GM12878 (cell line): Measurements from ENCODE around the gene ZSCAN5C.

Experiments used
- BHLHE40 ChIP-seq, 2 experiments: fragments of 450-650 bp in 1 of 2; IDR thresholded peaks; 2 replicates each; pipeline ENCODE4 v1.6.1; 2011 to 2017; ENCODE audit warnings: low read depth in 2 of 2, borderline replicate concordance in 1 of 2, improper control_type of control experiment in 1 of 2, low read length in 1 of 2, mild to moderate bottlenecking in 1 of 2
- CTCF ChIP-seq, 3 experiments: IDR thresholded peaks in 2 of 3; conservative IDR thresholded peaks in 1 of 3; 2 replicates each; pipeline ENCODE4 v1.5.1; 2011; ENCODE audit warnings: low read depth in 3 of 3, low read length in 3 of 3, mild to moderate bottlenecking in 3 of 3, control low read depth in 2 of 3, moderate library complexity in 2 of 3, inconsistent platforms in 1 of 3, mixed read lengths in 1 of 3; ENCODE audit not compliant: control insufficient read depth in 2 of 3, insufficient read depth in 1 of 3; ENCODE audit errors: extremely low read depth in 1 of 3
- ETV6 ChIP-seq, 2 experiments: fragments of 450-650 bp in 1 of 2; IDR thresholded peaks in 1 of 2; conservative IDR thresholded peaks in 1 of 2; 2 replicates each; pipeline ENCODE4 v1.6.1; 2014; ENCODE audit warnings: antibody characterized with exemption in 1 of 2, borderline replicate concordance in 1 of 2, low read depth in 1 of 2, mild to moderate bottlenecking in 1 of 2, moderate library complexity in 1 of 2
- EZH2 ChIP-seq: IDR thresholded peaks from 2 replicates; pipeline ENCODE4 v1.6.1; 2012; ENCODE audit warnings: low read depth, mild to moderate bottlenecking, control low read depth, inconsistent platforms, low read length, borderline replicate concordance; ENCODE audit not compliant: control insufficient read depth
- JUND ChIP-seq: IDR thresholded peaks from 2 replicates; pipeline ENCODE4 v1.6.1; 2012; ENCODE audit warnings: low read depth, mild to moderate bottlenecking, low read length, improper control_type of control experiment, moderate library complexity
- NFIC ChIP-seq: IDR thresholded peaks from 2 replicates; pipeline ENCODE4 v1.6.1; 2012; ENCODE audit warnings: low read depth, mild to moderate bottlenecking, inconsistent platforms, low read length, moderate library complexity
- POLR2A ChIP-seq: IDR thresholded peaks from 2 replicates; pipeline ENCODE4 v1.6.1; 2011; ENCODE audit warnings: low read depth, mild to moderate bottlenecking, low read length

GRCh38 chr19:56211718-56212117, 9.6 kb downstream of the ZSCAN5C start:
- no peak for TF ChIP-seq JUND
- TF ChIP-seq CTCF (IDR thresholded peaks at IDR 0.05 in 2 of 3, conservative IDR thresholded peaks at IDR 0.05 in 1 of 3; ENCODE audit: control insufficient read depth in 2 of 3, extremely low read depth in 1 of 3, insufficient read depth in 1 of 3, low read depth in 3 of 3, low read length in 3 of 3), result no peak
- no peak for TF ChIP-seq POLR2A
- no peak for TF ChIP-seq ETV6 (conservative IDR thresholded peaks at IDR 0.05 in 1 of 2, IDR thresholded peaks at IDR 0.05 in 1 of 2; ENCODE audit: borderline replicate concordance in 1 of 2, low read depth in 1 of 2)
- no peak for TF ChIP-seq EZH2
- no peak for TF ChIP-seq BHLHE40 (IDR thresholded peaks at IDR 0.05; ENCODE audit: borderline replicate concordance in 1 of 2, low read depth in 2 of 2, low read length in 1 of 2)
- no peak for TF ChIP-seq NFIC
